Cerebellar nuclear complex (tissue), 1 donor: ENCODE measurements around the gene SDF2L1.
A peak's percentile ranks its signal among the peaks of the same experiment; 100 is the strongest.
"Not testable (repeated sequence)": the region's sequence is repeated elsewhere in the genome, so short reads cannot be mapped to it uniquely, and the experiment has no call there.

Experiments used
- DNase-seq, 2 experiments: peaks; one replicate each; lab custom pipeline; 2025; lab: John Stamatoyannopoulos, UW

SDF2L1 gene

DNA sequence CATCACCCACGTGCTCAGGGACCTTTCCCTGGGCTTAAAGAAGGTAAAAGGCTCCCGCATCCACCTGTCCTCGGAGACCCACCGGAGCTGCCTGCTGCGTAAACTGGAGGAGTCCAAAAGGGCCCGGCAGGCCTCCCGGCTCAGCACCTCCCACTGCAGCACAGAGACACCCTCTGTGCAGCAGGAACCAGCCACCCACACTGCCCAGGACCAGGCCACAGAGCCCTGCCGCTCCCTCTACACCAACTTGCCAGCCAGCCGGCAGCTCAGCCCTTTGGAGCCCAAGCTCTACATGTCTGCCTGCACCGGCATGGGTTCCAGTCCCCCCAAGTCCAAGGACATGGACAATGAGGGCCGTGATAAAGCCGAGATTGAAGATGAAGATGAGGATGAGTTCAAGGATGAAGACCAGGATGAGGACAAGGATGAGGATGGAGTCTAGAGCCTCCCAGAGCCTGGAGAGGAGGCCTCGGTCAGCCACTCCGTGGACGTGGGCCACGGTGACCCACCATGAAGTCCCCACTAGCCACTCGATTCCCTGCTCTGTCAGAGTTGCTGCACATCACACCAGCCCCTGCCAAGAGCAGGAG is 5.4 kb upstream of the SDF2L1 start:
- no peak for DNase-seq

DNA sequence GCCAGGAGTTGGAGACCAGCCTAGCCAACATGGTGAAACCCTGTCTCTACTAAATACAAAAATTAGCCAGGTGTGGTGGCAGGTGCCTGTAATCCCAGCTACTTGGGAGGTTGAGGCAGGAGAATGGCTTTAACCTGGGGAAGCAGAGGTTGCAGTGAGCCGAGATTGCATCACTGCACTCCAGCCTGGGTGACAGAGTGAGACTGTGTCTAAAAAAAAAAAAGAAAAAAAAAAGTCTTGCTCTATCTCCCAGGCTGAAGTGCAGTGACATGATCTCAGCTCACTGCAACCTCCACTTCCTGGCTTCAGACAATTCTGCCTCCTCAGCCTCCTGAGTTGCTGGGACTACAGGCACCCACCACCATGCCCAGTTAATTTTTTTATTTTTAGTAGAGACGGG is 4.7 kb upstream of the SDF2L1 start:
- not testable (repeated sequence) for DNase-seq

DNA sequence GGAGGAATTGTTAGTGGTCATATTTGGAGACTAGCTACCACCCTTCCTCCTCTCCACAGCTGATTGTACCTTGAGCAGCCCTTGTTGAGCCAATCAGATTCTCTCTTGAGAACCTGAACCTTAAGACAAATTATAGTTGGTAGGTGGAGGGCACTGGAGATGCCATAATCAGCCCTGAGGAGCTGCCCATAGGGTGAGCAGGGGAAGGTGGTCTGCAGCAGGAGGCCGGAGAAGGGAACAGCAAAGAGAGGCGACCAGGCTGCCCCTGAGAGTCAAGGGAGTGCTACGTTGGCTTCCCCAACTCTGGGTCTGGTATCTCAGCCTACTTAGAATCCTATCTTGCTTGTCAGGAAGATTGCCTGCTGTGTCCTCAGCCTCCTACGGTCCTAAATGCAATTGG is 2.7 kb upstream of the SDF2L1 start:
- no peak for DNase-seq

DNA sequence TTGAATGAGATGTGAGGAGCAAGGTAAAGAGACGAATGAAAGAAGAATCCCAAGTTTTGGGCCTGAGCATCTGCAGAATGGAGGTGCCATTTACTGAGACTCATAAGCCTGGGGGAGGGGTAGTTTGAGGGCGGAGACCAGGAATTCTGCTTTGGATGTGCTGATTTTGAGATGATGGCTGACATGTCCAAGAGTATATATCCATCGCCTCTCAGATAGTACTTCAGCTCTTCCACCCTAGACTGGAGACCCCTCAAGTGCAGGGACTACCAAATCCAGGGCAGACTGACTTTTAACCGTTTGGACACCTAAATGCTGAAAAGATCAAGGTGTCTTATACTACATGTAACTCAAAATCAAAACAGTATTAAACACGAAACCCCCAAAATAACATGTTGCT is 1.3 kb upstream of the SDF2L1 start:
- no peak for DNase-seq

DNA sequence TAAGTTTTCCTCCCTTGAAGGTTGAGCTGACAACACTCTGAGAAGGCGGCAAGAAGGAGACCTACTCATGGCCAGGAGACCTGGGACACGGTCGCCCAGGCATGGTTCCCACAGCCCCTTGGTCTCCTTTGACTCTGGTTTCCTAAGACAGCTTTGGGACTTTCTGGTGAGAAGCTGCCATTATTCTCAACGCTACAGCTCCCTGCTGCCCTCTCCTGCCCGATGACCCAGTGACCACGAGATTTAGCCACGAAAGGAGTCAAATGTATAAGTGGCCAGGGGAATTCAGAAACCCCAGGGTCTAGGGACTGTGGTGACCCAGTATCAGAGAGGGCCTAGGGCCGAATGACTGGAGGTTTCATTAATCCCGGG is 699 bp upstream of the SDF2L1 start:
- no peak for DNase-seq

GRCh38 chr22:21642584-21643448 is 714 bp downstream of the SDF2L1 start:
- no peak for DNase-seq

GRCh38 chr22:21643533-21644357 is 1.6 kb downstream of the SDF2L1 start:
- DNase-seq, result no peak

DNA sequence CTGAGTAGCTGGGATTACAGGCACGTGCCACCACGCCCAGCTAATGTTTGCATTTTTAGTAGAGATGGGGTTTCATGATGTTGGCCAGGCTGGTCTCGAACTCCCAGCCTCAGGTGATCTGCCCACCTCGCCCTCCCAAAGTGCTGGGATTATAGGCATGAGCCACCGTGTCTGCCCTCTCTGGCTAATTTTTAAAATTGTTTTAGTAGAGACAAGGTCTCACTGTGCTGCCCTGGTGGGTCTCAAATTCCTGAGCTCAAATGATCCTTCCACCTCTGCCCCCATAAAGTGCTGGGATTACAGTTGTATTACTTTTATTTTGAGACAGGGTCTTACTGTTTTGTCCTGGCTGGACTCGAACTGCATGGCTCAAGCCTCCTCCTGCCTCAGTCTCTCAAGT is 3.4 kb downstream of the SDF2L1 start:
- DNase-seq, result not testable (repeated sequence)

GRCh38 chr22:21646608-21647590 is 4.8 kb downstream of the SDF2L1 start:
- DNase-seq, result peak in 1 of 2 experiments; percentile 36

DNA sequence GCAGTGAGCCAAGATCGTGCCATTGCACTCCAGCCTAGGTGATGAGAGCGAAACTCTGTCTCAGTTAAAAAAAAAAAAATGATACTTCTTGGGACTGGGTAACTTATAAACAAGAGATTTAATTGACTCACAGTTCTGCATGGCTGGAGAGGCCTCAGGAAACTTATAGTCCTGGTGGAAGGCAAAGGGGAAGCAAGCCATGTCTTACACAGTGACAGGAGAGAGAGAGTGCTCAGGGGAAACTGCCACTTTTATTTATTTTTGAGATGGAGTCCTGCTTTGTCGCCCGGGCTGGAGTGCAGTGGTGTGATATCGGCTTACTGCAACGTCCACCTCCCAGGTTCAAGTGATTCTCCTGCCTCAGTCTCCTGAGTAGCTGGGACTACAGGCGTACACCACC is 8.2 kb downstream of the SDF2L1 start:
- DNase-seq, result no peak

- DNase-seq, result no peak
These were observed 8.9 kb downstream of the SDF2L1 start for GRCh38 chr22:21650823-21651520.

GRCh38 chr22:21651521-21652009 is 9.5 kb downstream of the SDF2L1 start:
- DNase-seq, result no peak

DNA sequence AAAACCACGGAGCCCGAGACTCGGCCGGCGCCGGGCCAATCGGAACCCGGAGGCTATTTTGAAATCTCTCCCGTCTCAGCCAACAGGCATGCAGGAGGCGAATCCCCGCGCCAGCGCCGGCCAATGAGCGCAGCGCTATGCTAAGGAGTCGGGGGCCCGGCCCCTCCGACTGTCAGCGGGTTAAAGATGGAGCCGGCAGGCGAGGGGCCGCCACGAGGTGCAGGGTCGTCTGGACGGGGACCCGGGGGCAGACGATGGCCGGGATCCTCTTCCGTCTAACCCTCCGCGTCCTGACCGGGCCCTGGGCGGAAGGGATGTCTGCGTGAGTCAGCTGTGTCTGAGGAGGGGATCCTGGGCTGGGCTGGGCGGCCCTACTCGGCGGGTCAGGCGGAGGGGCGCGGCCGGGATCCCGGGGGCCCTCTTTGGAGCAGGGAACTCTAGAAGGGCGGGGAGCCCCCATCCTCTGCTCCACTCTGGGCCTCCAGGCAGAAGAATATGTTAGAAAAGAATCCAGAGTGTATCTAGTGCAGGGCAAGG is 10.0 kb downstream of the SDF2L1 start:
- DNase-seq, result peak in 1 of 2 experiments; percentile 19

GRCh38 chr22:21652547-21653545 is 10.7 kb downstream of the SDF2L1 start:
- no peak for DNase-seq

- DNase-seq, result no peak
These were observed 14.9 kb downstream of the SDF2L1 start for GRCh38 chr22:21657020-21657359.

DNA sequence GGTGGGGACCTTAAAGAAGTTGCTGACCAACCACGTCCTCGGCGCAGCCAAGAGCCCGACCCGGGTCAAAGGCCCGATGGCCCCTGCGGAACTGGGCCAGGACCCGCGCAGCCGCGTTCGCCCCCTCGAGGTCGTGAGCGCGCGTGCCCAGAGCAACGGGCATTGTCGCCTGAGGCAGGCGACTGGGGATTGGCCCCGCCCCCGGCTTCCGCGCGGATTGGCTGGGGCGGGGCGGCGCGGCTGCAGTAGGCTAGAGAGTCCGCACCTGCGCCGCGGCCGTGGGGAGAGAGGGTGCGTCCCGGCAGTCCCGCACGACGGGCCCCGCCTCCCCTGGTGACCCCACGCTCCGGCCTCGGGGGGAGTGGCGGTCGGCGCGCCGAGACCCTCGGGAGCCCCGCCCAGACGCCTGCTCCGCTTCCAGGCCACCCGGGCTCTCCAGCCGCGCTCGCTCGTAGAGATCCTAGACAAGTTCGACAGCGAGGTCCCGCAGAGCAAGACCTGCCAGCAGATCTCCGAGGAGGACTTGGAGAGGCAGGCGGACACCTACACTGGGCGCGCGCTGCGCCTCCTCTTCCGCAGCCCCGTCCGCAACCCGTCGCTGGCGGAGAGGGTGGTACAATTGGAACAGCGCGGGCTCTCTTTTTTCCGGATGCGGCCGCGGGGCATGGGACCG is 15.4 kb downstream of the SDF2L1 start:
- DNase-seq, result no peak

DNA sequence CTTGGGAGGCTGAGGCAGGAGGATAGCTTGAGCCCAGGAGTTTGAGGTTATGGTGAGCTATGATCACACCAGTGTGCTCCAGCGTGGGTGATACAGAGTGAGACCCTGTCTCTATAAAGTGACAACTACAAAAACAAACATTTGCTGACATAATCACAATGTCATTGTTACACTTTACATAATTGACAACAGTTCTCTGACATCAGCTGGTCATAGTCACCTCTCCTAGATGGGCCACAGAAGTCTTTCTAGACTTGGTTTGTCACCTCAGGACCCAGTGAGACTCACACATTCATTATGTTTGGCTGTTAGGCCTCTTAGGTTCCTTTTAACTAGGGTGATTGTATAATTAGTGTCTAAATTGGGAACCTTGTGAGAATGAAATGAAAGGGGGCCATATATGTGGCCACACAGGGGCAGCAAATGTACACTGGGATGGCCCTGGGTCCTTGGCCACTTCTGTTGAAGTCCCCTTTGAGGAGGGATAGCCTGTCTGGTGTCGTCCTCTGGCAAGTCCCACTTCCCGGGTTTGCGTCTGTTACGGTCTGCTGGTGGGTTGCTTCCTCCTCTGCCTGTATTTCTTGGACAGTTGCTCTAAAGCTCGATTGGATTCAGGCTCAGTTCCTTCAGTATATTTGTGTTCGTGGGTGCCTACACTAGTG is 17.9 kb downstream of the SDF2L1 start:
- no peak for DNase-seq

GRCh38 chr22:21660904-21661303 is 18.8 kb downstream of the SDF2L1 start:
- no peak for DNase-seq
